ENCODE results near the gene GRAMD1C.

Gene GRAMD1C

DNA sequence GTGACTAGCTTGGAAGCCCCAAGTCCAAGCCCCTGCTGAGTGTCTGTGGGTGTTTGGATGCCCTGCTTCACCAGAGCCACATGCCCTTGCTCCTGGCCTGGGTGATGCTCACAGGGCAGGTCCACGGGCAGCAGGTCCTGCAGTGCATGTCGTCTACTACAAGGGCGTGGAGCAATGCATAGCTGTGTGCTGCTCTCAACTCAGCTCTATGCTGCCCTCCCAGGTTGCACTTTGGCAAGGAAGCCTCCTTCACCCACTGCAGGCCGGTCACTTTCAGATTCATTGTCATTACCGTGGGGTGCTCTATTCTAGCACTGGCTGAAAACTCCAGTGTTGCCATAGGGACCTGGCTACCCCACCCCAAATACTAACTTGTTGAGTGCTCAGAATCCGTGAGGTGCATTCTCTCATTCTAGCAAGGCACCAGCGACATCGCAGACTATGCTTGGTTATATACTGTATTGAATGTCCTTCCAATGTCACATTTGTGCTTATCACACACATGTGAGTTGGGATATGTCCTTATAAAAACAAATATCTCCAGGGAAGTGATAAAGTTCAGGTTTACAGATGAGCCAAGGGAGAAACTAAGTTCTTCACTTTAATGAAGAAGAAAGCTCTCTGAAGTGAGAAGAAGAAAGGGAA lies 51.8 kb downstream of the GRAMD1C start:
- peak; percentile 22; the same call in 1 of the 2 replicates for TF ChIP-seq RAD21 (IDR thresholded peaks at IDR 0.05; ENCODE audit: low read depth)
- no peak for TF ChIP-seq TEAD4 (IDR thresholded peaks at IDR 0.05)

DNA sequence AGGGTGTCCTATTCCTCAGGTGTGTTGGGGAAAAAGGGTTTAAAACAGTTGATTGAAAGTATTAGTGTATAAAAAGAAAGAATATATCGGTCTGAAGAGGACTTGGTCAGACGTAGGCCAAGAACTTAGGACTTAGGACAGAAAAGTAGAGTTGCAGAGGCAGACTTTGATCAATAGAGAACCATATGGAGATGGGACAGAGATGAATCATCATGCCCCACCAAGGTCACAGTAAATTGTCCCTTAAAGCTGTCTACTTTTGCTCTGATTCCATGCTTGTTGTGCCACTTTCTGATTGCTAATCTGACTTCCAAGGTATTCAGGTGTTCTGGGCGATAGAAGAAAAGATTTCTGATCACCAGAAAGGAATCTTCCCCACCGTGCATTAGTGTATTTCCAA lies 56.3 kb downstream of the GRAMD1C start:
- no peak for TF ChIP-seq TAF1 (IDR thresholded peaks at IDR 0.05; ENCODE audit: low read depth)
- TF ChIP-seq TEAD4 (IDR thresholded peaks at IDR 0.05): no peak
- no peak for TF ChIP-seq YY1 (IDR thresholded peaks at IDR 0.05; ENCODE audit: low read depth)
- TF ChIP-seq TCF12 (IDR thresholded peaks at IDR 0.05; ENCODE audit: low read depth): no peak
- no peak for TF ChIP-seq EP300 (IDR thresholded peaks at IDR 0.05; ENCODE audit: borderline replicate concordance)
- no peak for TF ChIP-seq EGR1 (IDR thresholded peaks at IDR 0.05)

- TF ChIP-seq EP300 (IDR thresholded peaks at IDR 0.05; ENCODE audit: borderline replicate concordance): no peak
- no peak for TF ChIP-seq REST (IDR thresholded peaks at IDR 0.05; ENCODE audit: low read depth)
- no peak for TF ChIP-seq EGR1 (IDR thresholded peaks at IDR 0.05)
- no peak for TF ChIP-seq MAX (IDR thresholded peaks at IDR 0.05)
- TF ChIP-seq TCF12 (IDR thresholded peaks at IDR 0.05; ENCODE audit: low read depth): no peak
- TF ChIP-seq TAF1 (IDR thresholded peaks at IDR 0.05; ENCODE audit: low read depth): no peak
Measured at GRCh38 chr3:113895964-113896363, 57.4 kb downstream of the GRAMD1C start.

DNA sequence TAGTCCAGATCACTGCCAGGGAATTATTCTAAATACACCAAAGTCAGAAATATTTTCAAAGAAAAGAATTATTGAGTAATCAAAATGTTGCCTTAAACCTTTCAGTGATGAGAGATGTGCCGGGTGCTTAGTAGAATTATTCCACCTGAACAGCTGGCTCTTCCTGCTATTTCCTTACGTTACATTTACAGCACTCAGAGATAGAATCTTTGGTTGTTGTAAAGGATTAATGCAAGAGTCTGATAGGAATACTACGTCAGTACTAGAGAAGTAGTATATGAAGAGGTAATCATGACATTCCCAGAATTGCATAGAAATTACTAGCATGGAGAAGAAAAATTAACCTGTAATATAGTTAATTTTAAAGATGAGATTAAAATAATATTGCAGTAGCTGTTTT lies 58.3 kb downstream of the GRAMD1C start:
- TF ChIP-seq ZBTB7A (IDR thresholded peaks at IDR 0.05; ENCODE audit: low read depth): no peak
- no peak for TF ChIP-seq TCF12 (IDR thresholded peaks at IDR 0.05; ENCODE audit: low read depth)
- TF ChIP-seq CEBPB (IDR thresholded peaks at IDR 0.05): no peak
- no peak for TF ChIP-seq CREB1 (IDR thresholded peaks at IDR 0.05; ENCODE audit: low read depth)
- TF ChIP-seq YY1 (IDR thresholded peaks at IDR 0.05; ENCODE audit: low read depth): no peak
- no peak for TF ChIP-seq NFIC (IDR thresholded peaks at IDR 0.05)
- TF ChIP-seq, protein P1, sequence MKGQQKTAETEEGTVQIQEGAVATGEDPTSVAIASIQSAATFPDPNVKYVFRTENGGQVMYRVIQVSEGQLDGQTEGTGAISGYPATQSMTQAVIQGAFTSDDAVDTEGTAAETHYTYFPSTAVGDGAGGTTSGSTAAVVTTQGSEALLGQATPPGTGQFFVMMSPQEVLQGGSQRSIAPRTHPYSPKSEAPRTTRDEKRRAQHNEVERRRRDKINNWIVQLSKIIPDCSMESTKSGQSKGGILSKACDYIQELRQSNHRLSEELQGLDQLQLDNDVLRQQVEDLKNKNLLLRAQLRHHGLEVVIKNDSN (IDR thresholded peaks at IDR 0.05): no peak
- TF ChIP-seq REST (IDR thresholded peaks at IDR 0.05; ENCODE audit: low read depth): no peak
- no peak for TF ChIP-seq TEAD4 (IDR thresholded peaks at IDR 0.05)
- TF ChIP-seq EGR1 (IDR thresholded peaks at IDR 0.05): no peak
- no peak for TF ChIP-seq FOXM1 (IDR thresholded peaks at IDR 0.05; ENCODE audit: borderline replicate concordance, low read depth)
- no peak for TF ChIP-seq RAD21 (IDR thresholded peaks at IDR 0.05; ENCODE audit: low read depth)
- TF ChIP-seq TAF1 (IDR thresholded peaks at IDR 0.05; ENCODE audit: low read depth): no peak
- no peak for TF ChIP-seq MAX (IDR thresholded peaks at IDR 0.05)
- TF ChIP-seq EP300 (IDR thresholded peaks at IDR 0.05; ENCODE audit: borderline replicate concordance): no peak

GRCh38 chr3:113897373-113897777 lies 58.8 kb downstream of the GRAMD1C start:
- TF ChIP-seq TEAD4 (IDR thresholded peaks at IDR 0.05) (peak; percentile 44; the same call in 1 of the 2 replicates), CEBPB (IDR thresholded peaks at IDR 0.05) (no peak), TAF1 (IDR thresholded peaks at IDR 0.05; ENCODE audit: low read depth) (no peak), RAD21 (IDR thresholded peaks at IDR 0.05; ENCODE audit: low read depth) (no peak), CREB1 (IDR thresholded peaks at IDR 0.05; ENCODE audit: low read depth) (no peak)
- TF ChIP-seq, protein P1 (IDR thresholded peaks at IDR 0.05): no peak

GRCh38 chr3:113898892-113899291 lies 60.3 kb downstream of the GRAMD1C start:
- TF ChIP-seq EP300 (IDR thresholded peaks at IDR 0.05; ENCODE audit: borderline replicate concordance) (no peak), FOXM1 (IDR thresholded peaks at IDR 0.05; ENCODE audit: borderline replicate concordance, low read depth) (no peak), ZBTB7A (IDR thresholded peaks at IDR 0.05; ENCODE audit: low read depth) (no peak), EGR1 (IDR thresholded peaks at IDR 0.05) (no peak), MAX (IDR thresholded peaks at IDR 0.05) (no peak), RAD21 (IDR thresholded peaks at IDR 0.05; ENCODE audit: low read depth) (no peak), TEAD4 (IDR thresholded peaks at IDR 0.05) (no peak), NFIC (IDR thresholded peaks at IDR 0.05) (no peak), YY1 (IDR thresholded peaks at IDR 0.05; ENCODE audit: low read depth) (no peak), TAF1 (IDR thresholded peaks at IDR 0.05; ENCODE audit: low read depth) (no peak), REST (IDR thresholded peaks at IDR 0.05; ENCODE audit: low read depth) (no peak), TCF12 (IDR thresholded peaks at IDR 0.05; ENCODE audit: low read depth) (no peak), CREB1 (IDR thresholded peaks at IDR 0.05; ENCODE audit: low read depth) (no peak), CEBPB (IDR thresholded peaks at IDR 0.05) (no peak)
- TF ChIP-seq, protein P1 (IDR thresholded peaks at IDR 0.05): no peak

All from Ishikawa (cell line).